ENCODE measurements around the gene SLC25A15.

- no peak for TF ChIP-seq CTCF (IDR thresholded peaks at IDR 0.05; ENCODE audit: insufficient read depth, low read length, poor library complexity, severe bottlenecking)
- TF ChIP-seq EZH2phosphoT487 (conservative IDR thresholded peaks at IDR 0.05; ENCODE audit: low read length): no peak
Measured at GRCh38 chr13:40818926-40819325, 29.5 kb downstream of the SLC25A15 start.
